Loucy (cell line): Measurements from ENCODE around the gene ZNF511.

Experiments
- H2AFZ ChIP-seq: fragments of 200-600 bp; sonication (generic); 2 replicates; pipeline ENCODE4 v1.6.0; 2016; ENCODE audit warnings: antibody characterized with exemption, mild to moderate bottlenecking, low read length, moderate library complexity
- H3F3A ChIP-seq: fragments of 200-600 bp; 2 replicates; pipeline ENCODE4 v1.6.0; 2016; ENCODE audit warnings: antibody characterized with exemption, low read depth, mild to moderate bottlenecking
- H3K27me3 ChIP-seq: fragments of 200-600 bp; sonication (generic); 2 replicates; pipeline ENCODE4 v1.6.1; 2014; ENCODE audit warnings: low read length, mild to moderate bottlenecking; ENCODE audit not compliant: insufficient read depth, poor library complexity, severe bottlenecking
- H3K36me3 ChIP-seq: fragments of 200-600 bp; sonication (generic); 2 replicates; pipeline ENCODE4 v1.6.1; 2016; ENCODE audit warnings: low read length; ENCODE audit not compliant: insufficient read depth
- H3K4me1 ChIP-seq: fragments of 200-600 bp; sonication (generic); 2 replicates; pipeline ENCODE4 v1.5.1; 2014; ENCODE audit warnings: low read length, mild to moderate bottlenecking; ENCODE audit not compliant: insufficient read depth, poor library complexity, severe bottlenecking
- H3K4me2 ChIP-seq: fragments of 200-600 bp; sonication (generic); 2 replicates; pipeline ENCODE4 v1.6.0; 2014; ENCODE audit warnings: antibody characterized with exemption, low read length, low read depth, mild to moderate bottlenecking; ENCODE audit not compliant: poor library complexity, severe bottlenecking
- H3K4me3 ChIP-seq: fragments of 200-600 bp; sonication (generic); 2 replicates; pipeline ENCODE4 v1.5.1; 2014; ENCODE audit warnings: low read length, mild to moderate bottlenecking, mixed read lengths; ENCODE audit not compliant: poor library complexity, severe bottlenecking
- H3K79me2 ChIP-seq: fragments of 200-600 bp; sonication (generic); 2 replicates; pipeline ENCODE4 v1.6.1; 2014; ENCODE audit warnings: low read length; ENCODE audit not compliant: insufficient read depth
- H3K9ac ChIP-seq: fragments of 200-600 bp; sonication (generic); 2 replicates; pipeline ENCODE4 v1.6.0; 2014; ENCODE audit warnings: mild to moderate bottlenecking, low read depth, low read length, moderate library complexity; ENCODE audit not compliant: poor library complexity, severe bottlenecking
- H3K9me2 ChIP-seq: fragments of 200-600 bp; sonication (generic); replicated peaks from 2 replicates; pipeline ENCODE4 v1.6.1; 2016; ENCODE audit warnings: low read depth, low read length, mixed read lengths
- H3K9me3 ChIP-seq: fragments of 200-600 bp; sonication (generic); 2 replicates; pipeline ENCODE4 v1.6.1; 2014; ENCODE audit warnings: mild to moderate bottlenecking, antibody characterized with exemption, low read length, low read depth; ENCODE audit not compliant: insufficient read depth
- H4K20me1 ChIP-seq: fragments of 200-600 bp; sonication (generic); 2 replicates; pipeline ENCODE4 v1.6.0; 2014; ENCODE audit warnings: antibody characterized with exemption, low read length, mild to moderate bottlenecking; ENCODE audit not compliant: insufficient read depth, poor library complexity, severe bottlenecking
- EZH2phosphoT487 ChIP-seq: fragments of 200-600 bp; IDR thresholded peaks from 2 replicates; pipeline ENCODE4 v1.6.1; 2018; ENCODE audit warnings: antibody characterized with exemption, mild to moderate bottlenecking, moderate library complexity, borderline replicate concordance
- TF ChIP-seq, protein P1 (sequence below): fragments of 200-600 bp; sonication (generic); conservative IDR thresholded peaks from 2 replicates; pipeline ENCODE4 v1.5.1; 2014; ENCODE audit warnings: mild to moderate bottlenecking, antibody characterized with exemption, low read length

Gene ZNF511

GRCh38 chr10:133281084-133281483 is 27.6 kb upstream of the ZNF511 start:
- Histone ChIP-seq H3K36me3 (peaks cover 43% of the 10 kb centered on the region; the same call in 1 of the 2 replicates), H3K9me3 (no peaks in the 10 kb centered on the region), H4K20me1 (no peaks in the 10 kb centered on the region), H3K4me3 (no peak overlapping the region), H3F3A (no peaks in the 10 kb centered on the region), H3K4me2 (no peak overlapping the region), H3K79me2 (no peaks in the 10 kb centered on the region), H2AFZ (no peak overlapping the region), H3K9me2 (no peaks in the 10 kb centered on the region), H3K9ac (no peak overlapping the region), H3K4me1 (peaks cover 39% of the 10 kb centered on the region), H3K27me3 (no peaks in the 10 kb centered on the region)
- no peak for TF ChIP-seq EZH2phosphoT487
- TF ChIP-seq, protein P1, sequence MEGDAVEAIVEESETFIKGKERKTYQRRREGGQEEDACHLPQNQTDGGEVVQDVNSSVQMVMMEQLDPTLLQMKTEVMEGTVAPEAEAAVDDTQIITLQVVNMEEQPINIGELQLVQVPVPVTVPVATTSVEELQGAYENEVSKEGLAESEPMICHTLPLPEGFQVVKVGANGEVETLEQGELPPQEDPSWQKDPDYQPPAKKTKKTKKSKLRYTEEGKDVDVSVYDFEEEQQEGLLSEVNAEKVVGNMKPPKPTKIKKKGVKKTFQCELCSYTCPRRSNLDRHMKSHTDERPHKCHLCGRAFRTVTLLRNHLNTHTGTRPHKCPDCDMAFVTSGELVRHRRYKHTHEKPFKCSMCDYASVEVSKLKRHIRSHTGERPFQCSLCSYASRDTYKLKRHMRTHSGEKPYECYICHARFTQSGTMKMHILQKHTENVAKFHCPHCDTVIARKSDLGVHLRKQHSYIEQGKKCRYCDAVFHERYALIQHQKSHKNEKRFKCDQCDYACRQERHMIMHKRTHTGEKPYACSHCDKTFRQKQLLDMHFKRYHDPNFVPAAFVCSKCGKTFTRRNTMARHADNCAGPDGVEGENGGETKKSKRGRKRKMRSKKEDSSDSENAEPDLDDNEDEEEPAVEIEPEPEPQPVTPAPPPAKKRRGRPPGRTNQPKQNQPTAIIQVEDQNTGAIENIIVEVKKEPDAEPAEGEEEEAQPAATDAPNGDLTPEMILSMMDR, result no peak

GRCh38 chr10:133281628-133282372 is 26.9 kb upstream of the ZNF511 start:
- no peaks in the 10 kb centered on the region for H3K9me2 ChIP-seq
- H3K36me3 ChIP-seq, result peaks cover 43% of the 10 kb centered on the region; the same call in 1 of the 2 replicates
- H3K4me1 ChIP-seq, result peaks cover 38% of the 10 kb centered on the region
- H3K4me3 ChIP-seq, result no peak overlapping the region
- H3K79me2 ChIP-seq, result no peaks in the 10 kb centered on the region
- no peaks in the 10 kb centered on the region for H3K27me3 ChIP-seq
- no peaks in the 10 kb centered on the region for H3K9me3 ChIP-seq
- H3F3A ChIP-seq, result no peaks in the 10 kb centered on the region
- no peak overlapping the region for H3K4me2 ChIP-seq
- H2AFZ ChIP-seq, result no peak overlapping the region
- TF ChIP-seq, protein P1, result no peak
- no peak for TF ChIP-seq EZH2phosphoT487
- H4K20me1 ChIP-seq, result no peaks in the 10 kb centered on the region
- no peak overlapping the region for H3K9ac ChIP-seq

- H3K9me3 ChIP-seq, result no peaks in the 10 kb centered on the region
- H3K9me2 ChIP-seq, result no peaks in the 10 kb centered on the region
- no peak overlapping the region for H3K9ac ChIP-seq
- H3K79me2 ChIP-seq, result no peaks in the 10 kb centered on the region
- H2AFZ ChIP-seq, result no peak overlapping the region
- H3F3A ChIP-seq, result no peaks in the 10 kb centered on the region
- H3K36me3 ChIP-seq, result peaks cover 43% of the 10 kb centered on the region; the same call in 1 of the 2 replicates
- no peak overlapping the region for H3K4me2 ChIP-seq
- TF ChIP-seq EZH2phosphoT487, result no peak
- TF ChIP-seq, protein P1, result no peak
- H3K4me1 ChIP-seq, result peaks cover 27% of the 10 kb centered on the region
- H3K4me3 ChIP-seq, result no peak overlapping the region
- no peaks in the 10 kb centered on the region for H4K20me1 ChIP-seq
- no peaks in the 10 kb centered on the region for H3K27me3 ChIP-seq
Observed at GRCh38 chr10:133282846-133283390, 25.8 kb upstream of the ZNF511 start.
